PFSK-1 (cell line): ENCODE data around the gene STAC3.

Experiments
- FOXP2 ChIP-seq: optimal IDR thresholded peaks from 2 replicates; pipeline ENCODE3; 2011; ENCODE audit warnings: borderline replicate concordance, control low read depth, inconsistent platforms; ENCODE audit not compliant: insufficient read depth; ENCODE audit errors: extremely low read length, extremely low read depth
- POLR2AphosphoS5 ChIP-seq: IDR thresholded peaks from 2 replicates; pipeline ENCODE4 v1.6.1; 2012; ENCODE audit warnings: low read depth, mild to moderate bottlenecking, control low read depth, low read length, moderate library complexity
- REST ChIP-seq, 2 experiments: IDR thresholded peaks; 2 replicates each; pipeline versions ENCODE4 v1.6.1 to v1.8.0; 2011 to 2012; ENCODE audit warnings: low read depth in 2 of 2, low read length in 2 of 2, control low read depth in 1 of 2, inconsistent platforms in 1 of 2, mild to moderate bottlenecking in 1 of 2, moderate library complexity in 1 of 2; ENCODE audit not compliant: insufficient read depth in 1 of 2
- SIN3A ChIP-seq: IDR thresholded peaks from 2 replicates; pipeline ENCODE4 v1.6.1; 2012; ENCODE audit warnings: mild to moderate bottlenecking, low read length, moderate library complexity, borderline replicate concordance; ENCODE audit not compliant: insufficient read depth
- TAF1 ChIP-seq: IDR thresholded peaks from 2 replicates; pipeline ENCODE4 v1.6.1; 2012; ENCODE audit warnings: low read length, control low read depth, borderline replicate concordance; ENCODE audit not compliant: insufficient read depth

Gene STAC3

GRCh38 chr12:57216921-57217879 is 33.8 kb downstream of the STAC3 start:
- TF ChIP-seq FOXP2 = no peak
- no peak for TF ChIP-seq TAF1
- TF ChIP-seq REST (IDR thresholded peaks at IDR 0.05; ENCODE audit: insufficient read depth in 1 of 2, low read depth in 2 of 2, low read length in 2 of 2) = no peak
- no peak for TF ChIP-seq SIN3A
- no peak for TF ChIP-seq POLR2AphosphoS5

GRCh38 chr12:57216014-57216911 is 34.7 kb downstream of the STAC3 start, which contains the start of gene NXPH4:
TSS of gene NXPH4 (plus strand) at chr12:57216794. CDS start at chr12:57216970, 176 bp downstream.
- no peak for TF ChIP-seq SIN3A
- TF ChIP-seq POLR2AphosphoS5 = no peak
- no peak for TF ChIP-seq TAF1
- TF ChIP-seq FOXP2 = no peak
- TF ChIP-seq REST (IDR thresholded peaks at IDR 0.05; ENCODE audit: insufficient read depth in 1 of 2, low read depth in 2 of 2, low read length in 2 of 2) = no peak

- TF ChIP-seq FOXP2 (no peak), REST (IDR thresholded peaks at IDR 0.05; ENCODE audit: insufficient read depth in 1 of 2, low read depth in 2 of 2, low read length in 2 of 2) (no peak), SIN3A (no peak), POLR2AphosphoS5 (no peak), TAF1 (no peak)
These were observed 35.3 kb downstream of the STAC3 start for GRCh38 chr12:57215668-57216013.

GRCh38 chr12:57215065-57215464 is 35.9 kb downstream of the STAC3 start:
- TF ChIP-seq FOXP2 (no peak), SIN3A (no peak), TAF1 (no peak), POLR2AphosphoS5 (no peak), REST (IDR thresholded peaks at IDR 0.05; ENCODE audit: insufficient read depth in 1 of 2, low read depth in 2 of 2, low read length in 2 of 2) (no peak)
